ENCODE measurements around the gene ERBB4. TPM values are rescaled to one million over a fixed set of nuclear protein-coding genes. Genes with fewer than 3 reads are reported as not detected.
"Not testable (repeated sequence)": the region's sequence is repeated elsewhere in the genome, so short reads cannot be mapped to it uniquely, and the experiment has no call there.

Gene ERBB4
- total RNA-seq, 1 donor from 2014 or later = 8.3 TPM

DNA sequence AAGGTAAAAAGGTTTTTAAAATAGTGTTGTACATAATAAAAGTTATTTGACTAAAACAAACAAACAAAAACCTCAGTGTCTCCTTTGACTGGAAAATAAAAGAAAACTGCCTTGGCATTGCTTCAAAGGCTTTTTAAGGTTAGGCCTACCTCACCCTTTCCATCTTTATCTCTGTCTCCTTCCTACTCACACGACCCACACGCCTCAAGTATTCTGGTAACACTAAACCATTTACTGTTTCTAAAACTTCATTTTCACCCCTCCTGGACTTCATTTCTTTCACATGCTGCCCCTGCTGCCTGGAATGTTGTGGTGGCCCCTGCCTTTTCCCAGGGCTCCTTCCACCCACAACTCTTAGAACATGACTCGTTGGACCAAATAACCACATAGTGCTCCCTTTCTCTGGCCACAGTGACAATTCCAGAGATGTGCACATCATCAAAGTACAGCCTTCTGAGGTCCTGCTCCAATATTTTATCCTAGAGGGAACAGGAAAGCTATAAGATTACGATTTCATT, 54.0 kb downstream of the ERBB4 start:
- Histone ChIP-seq H3K27me3 (ENCODE audit: low read depth) (no peaks in the 10 kb centered on the region), H3K9me3 (replicated peaks) (no peaks in the 10 kb centered on the region), H3K27ac (replicated peaks) (no peak overlapping the region), H3K4me1 (peaks cover 22% of the 10 kb centered on the region), H3K4me3 (no peak overlapping the region), H3K36me3 (no peaks in the 10 kb centered on the region)
- no peak for DNase-seq
- no peak for TF ChIP-seq CTCF (IDR thresholded peaks at IDR 0.05; ENCODE audit: borderline replicate concordance)
- intact Hi-C loops (cut with micrococcal nuclease) = no loop called here

- Histone ChIP-seq H3K36me3 (no peaks in the 10 kb centered on the region), H3K27ac (replicated peaks) (no peak overlapping the region), H3K9me3 (replicated peaks) (no peaks in the 10 kb centered on the region), H3K4me1 (peaks cover 18% of the 10 kb centered on the region), H3K27me3 (ENCODE audit: low read depth) (no peaks in the 10 kb centered on the region), H3K4me3 (no peak overlapping the region)
- DNase-seq = no peak
- TF ChIP-seq CTCF (IDR thresholded peaks at IDR 0.05; ENCODE audit: borderline replicate concordance) = no peak
- intact Hi-C loops (cut with micrococcal nuclease) = no loop called here
Observed at GRCh38 chr2:212480447-212480846, 58.2 kb downstream of the ERBB4 start.

DNA sequence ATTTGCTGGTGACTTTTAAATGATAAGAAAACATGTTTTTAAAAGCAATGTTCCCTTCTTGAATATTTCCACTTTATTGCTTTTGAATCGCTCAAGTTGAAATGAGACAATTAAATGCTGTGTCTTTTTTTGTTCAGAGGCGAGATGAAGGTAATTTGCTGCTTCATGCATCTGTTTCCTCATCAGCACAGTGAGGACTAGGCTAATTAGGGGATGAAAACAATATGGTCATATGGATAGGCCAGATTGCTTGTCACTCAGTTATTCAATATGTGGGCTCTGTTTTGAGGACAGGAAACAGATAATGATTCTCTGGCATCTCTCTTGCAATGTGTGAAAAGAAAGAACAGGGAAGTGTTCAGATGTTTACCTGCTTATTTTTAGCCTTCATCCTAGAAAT, 61.0 kb downstream of the ERBB4 start:
- Histone ChIP-seq H3K4me3 (no peak overlapping the region), H3K36me3 (no peaks in the 10 kb centered on the region), H3K4me1 (peaks cover 12% of the 10 kb centered on the region), H3K27me3 (ENCODE audit: low read depth) (no peaks in the 10 kb centered on the region), H3K27ac (replicated peaks) (no peak overlapping the region), H3K9me3 (replicated peaks) (no peaks in the 10 kb centered on the region)
- TF ChIP-seq CTCF (IDR thresholded peaks at IDR 0.05; ENCODE audit: borderline replicate concordance) = no peak
- intact Hi-C loops (cut with micrococcal nuclease) = no loop called here
- no peak for DNase-seq

GRCh38 chr2:212473211-212473610, 65.4 kb downstream of the ERBB4 start:
- DNase-seq = no peak
- Histone ChIP-seq H3K36me3 (no peaks in the 10 kb centered on the region), H3K27me3 (ENCODE audit: low read depth) (no peaks in the 10 kb centered on the region), H3K27ac (replicated peaks) (no peak overlapping the region), H3K9me3 (replicated peaks) (no peaks in the 10 kb centered on the region), H3K4me1 (peaks cover 3% of the 10 kb centered on the region), H3K4me3 (no peak overlapping the region)
- TF ChIP-seq CTCF (IDR thresholded peaks at IDR 0.05; ENCODE audit: borderline replicate concordance) = no peak
- intact Hi-C loops (cut with micrococcal nuclease) = no loop called here

DNA sequence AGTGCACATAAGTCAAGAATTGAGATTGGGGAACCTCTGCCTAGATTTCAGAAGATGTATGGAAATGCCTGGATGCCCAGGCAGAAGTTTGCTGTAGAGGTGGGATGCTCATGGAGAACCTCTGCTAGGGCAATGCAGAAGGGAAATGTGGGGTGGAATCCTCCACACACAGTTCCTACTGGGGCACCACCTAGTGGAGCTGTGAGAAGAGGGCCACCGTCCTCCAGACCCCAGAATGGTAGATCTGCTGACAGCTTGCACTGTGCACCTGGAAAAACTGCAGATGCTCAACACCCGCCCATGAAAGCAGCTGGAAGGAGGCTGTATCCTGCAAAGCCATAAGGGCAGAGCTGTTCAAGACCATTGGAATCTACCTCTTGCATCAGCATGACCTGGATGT, 71.1 kb downstream of the ERBB4 start:
- H3K4me3 ChIP-seq; H3K9me3 ChIP-seq (replicated peaks); H3K4me1 ChIP-seq; H3K27me3 ChIP-seq (ENCODE audit: low read depth); intact Hi-C loops (cut with micrococcal nuclease); DNase-seq; H3K36me3 ChIP-seq; H3K27ac ChIP-seq (replicated peaks): not testable (repeated sequence)

- H3K36me3 ChIP-seq = no peaks in the 10 kb centered on the region
- no peak for TF ChIP-seq CTCF (IDR thresholded peaks at IDR 0.05; ENCODE audit: borderline replicate concordance)
- intact Hi-C loops (cut with micrococcal nuclease) = no loop called here
- no peak overlapping the region for H3K4me3 ChIP-seq
- no peak for DNase-seq
- no peaks in the 10 kb centered on the region for H3K4me1 ChIP-seq
- H3K27me3 ChIP-seq (ENCODE audit: low read depth) = no peaks in the 10 kb centered on the region
- no peak overlapping the region for H3K27ac ChIP-seq (replicated peaks)
- H3K9me3 ChIP-seq (replicated peaks) = peaks cover 11% of the 10 kb centered on the region
Observed at GRCh38 chr2:212465456-212465855, 73.1 kb downstream of the ERBB4 start.

- H3K4me1 ChIP-seq; intact Hi-C loops (cut with micrococcal nuclease); DNase-seq; H3K4me3 ChIP-seq; H3K27ac ChIP-seq (replicated peaks); H3K36me3 ChIP-seq; H3K27me3 ChIP-seq (ENCODE audit: low read depth): not testable (repeated sequence)
- peaks cover 11% of the 10 kb centered on the region for H3K9me3 ChIP-seq (replicated peaks)
Observed at GRCh38 chr2:212461708-212462107, 76.9 kb downstream of the ERBB4 start.
